22Rv1 (cell line): ENCODE data around the gene CNPY1.

ENCODE experiments used
- ZFX ChIP-seq: fragments of 450-650 bp; IDR thresholded peaks from 2 replicates; pipeline ENCODE4 v1.6.1; 2017; ENCODE audit warnings: antibody characterized with exemption, borderline replicate concordance
- TF ChIP-seq, protein P1 (sequence below): fragments of 450-650 bp; IDR thresholded peaks from 2 replicates; pipeline ENCODE4 v1.5.1; 2017; ENCODE audit warnings: mild to moderate bottlenecking

- TF ChIP-seq, protein P1, sequence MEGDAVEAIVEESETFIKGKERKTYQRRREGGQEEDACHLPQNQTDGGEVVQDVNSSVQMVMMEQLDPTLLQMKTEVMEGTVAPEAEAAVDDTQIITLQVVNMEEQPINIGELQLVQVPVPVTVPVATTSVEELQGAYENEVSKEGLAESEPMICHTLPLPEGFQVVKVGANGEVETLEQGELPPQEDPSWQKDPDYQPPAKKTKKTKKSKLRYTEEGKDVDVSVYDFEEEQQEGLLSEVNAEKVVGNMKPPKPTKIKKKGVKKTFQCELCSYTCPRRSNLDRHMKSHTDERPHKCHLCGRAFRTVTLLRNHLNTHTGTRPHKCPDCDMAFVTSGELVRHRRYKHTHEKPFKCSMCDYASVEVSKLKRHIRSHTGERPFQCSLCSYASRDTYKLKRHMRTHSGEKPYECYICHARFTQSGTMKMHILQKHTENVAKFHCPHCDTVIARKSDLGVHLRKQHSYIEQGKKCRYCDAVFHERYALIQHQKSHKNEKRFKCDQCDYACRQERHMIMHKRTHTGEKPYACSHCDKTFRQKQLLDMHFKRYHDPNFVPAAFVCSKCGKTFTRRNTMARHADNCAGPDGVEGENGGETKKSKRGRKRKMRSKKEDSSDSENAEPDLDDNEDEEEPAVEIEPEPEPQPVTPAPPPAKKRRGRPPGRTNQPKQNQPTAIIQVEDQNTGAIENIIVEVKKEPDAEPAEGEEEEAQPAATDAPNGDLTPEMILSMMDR = no peak
- no peak for TF ChIP-seq ZFX
Measured at GRCh38 chr7:155570171-155570958, 24.0 kb upstream of the CNPY1 start.
